K562 (cell line): ENCODE data around the gene CPNE2. TPM values are rescaled to one million over a fixed set of nuclear protein-coding genes. Genes with fewer than 3 reads are reported as not detected.

Experiments used
- ATAC-seq: fragments of 200-7000 bp; cut with Tn5 transposase; 3 replicates; pipeline ENCODE4 v1.9.1; 2020; ENCODE audit warnings: moderate library complexity
- BruUV-seq: library from RNA; stranded (reverse); fragments of 400-500 nt; replicated peaks from 2 replicates; lab custom pipeline; 2021; lab: Mats Ljungman, UMichigan
- CTCF ChIA-PET: fragments of 300-600 bp; formaldehyde crosslinking; extraction: SDS; loops from one replicate; lab custom pipeline; 2021; ENCODE audit warnings: low intra/inter-chr PET ratio; lab: Yijun Ruan, JAX
- POLR2A ChIA-PET: fragments of 300-600, 350-650 bp; sonication (Branson Sonifier 250); formaldehyde crosslinking; extraction: SDS; loops from one replicate; lab custom pipeline; 2021; ENCODE audit warnings: antibody characterized with exemption, inconsistent platforms; lab: Yijun Ruan, JAX
- DNase-seq, 4 experiments: peaks; one replicate each; pipeline versions ENCODE4 v3.0.0 to v3.0.0-alpha.2; 2011 to 2018; ENCODE audit warnings: low spot score in 3 of 4, mixed read lengths in 3 of 4; ENCODE audit errors: extremely low read depth in 1 of 4
- FAIRE-seq: peaks from 2 replicates; lab custom pipeline; 2011; peaks lifted over from hg19 to GRCh38; lab: Jason Lieb, UNC
- H2AFZ ChIP-seq: 2 replicates; pipeline ENCODE4 v1.6.0; 2011; ENCODE audit warnings: low read depth, low read length, control low read depth, inconsistent platforms
- H3K27ac ChIP-seq: fragments of 200-600 bp; 3 replicates; pipeline ENCODE4 v1.8.0; 2011; ENCODE audit warnings: low read depth, mild to moderate bottlenecking, control low read depth, inconsistent platforms, low read length, moderate library complexity, mixed read lengths; ENCODE audit errors: extremely low read depth
- H3K27me3 ChIP-seq, 2 experiments: fragments of 300-600 bp in 1 of 2; 2 replicates in 1 of 2; 3 replicates in 1 of 2; pipeline versions ENCODE4 v1.6.0 to v1.8.0; 2011; ENCODE audit warnings: inconsistent platforms in 2 of 2, low read length in 2 of 2, mild to moderate bottlenecking in 1 of 2, mixed read lengths in 1 of 2, moderate library complexity in 1 of 2; ENCODE audit not compliant: control insufficient read depth in 2 of 2, insufficient read depth in 2 of 2
- H3K36me3 ChIP-seq: fragments of 300-600 bp; 3 replicates; pipeline ENCODE4 v1.8.0; 2011; ENCODE audit warnings: mild to moderate bottlenecking, low read length, inconsistent platforms; ENCODE audit not compliant: control insufficient read depth, insufficient read depth
- H3K4me1 ChIP-seq, 2 experiments: fragments of 200-600 bp in 1 of 2; replicated peaks in 1 of 2; 2 replicates in 1 of 2; 3 replicates in 1 of 2; pipeline versions ENCODE4 v1.5.1 to v1.8.0; 2011; ENCODE audit warnings: inconsistent platforms in 2 of 2, low read length in 2 of 2, mild to moderate bottlenecking in 1 of 2, mixed read lengths in 1 of 2, moderate library complexity in 1 of 2; ENCODE audit not compliant: control insufficient read depth in 2 of 2, insufficient read depth in 2 of 2
- H3K4me2 ChIP-seq: 2 replicates; pipeline ENCODE4 v1.6.1; 2011; ENCODE audit warnings: low read length, control low read depth, inconsistent platforms, mixed read lengths; ENCODE audit not compliant: insufficient read depth
- H3K4me3 ChIP-seq: fragments of 200-600 bp; sonication (generic), shearing (Covaris generic); 2 replicates; pipeline ENCODE4 v1.5.1; 2016; ENCODE audit warnings: control low read depth, inconsistent platforms
- H3K79me2 ChIP-seq: fragments of 200-600 bp; 3 replicates; pipeline ENCODE4 v1.8.0; 2011; ENCODE audit warnings: low read length, inconsistent platforms; ENCODE audit not compliant: control insufficient read depth, insufficient read depth
- H3K9ac ChIP-seq, 2 experiments: 2 replicates each; pipeline versions ENCODE4 v1.6.0 to v1.6.1; 2011; ENCODE audit warnings: low read depth in 2 of 2, low read length in 2 of 2, control low read depth in 1 of 2, inconsistent platforms in 1 of 2, mild to moderate bottlenecking in 1 of 2, mixed read lengths in 1 of 2; ENCODE audit not compliant: insufficient read depth in 1 of 2
- H3K9me1 ChIP-seq: one replicate; pipeline ENCODE4 v1.6.0; 2011; ENCODE audit warnings: inconsistent platforms, mild to moderate bottlenecking, low read length, moderate library complexity; ENCODE audit not compliant: control insufficient read depth, insufficient read depth
- H3K9me3 ChIP-seq: replicated peaks from 2 replicates; pipeline ENCODE4 v1.5.1; 2011; ENCODE audit warnings: low read depth, low read length, inconsistent platforms; ENCODE audit not compliant: control insufficient read depth, insufficient read depth
- H4K20me1 ChIP-seq: replicated peaks from 2 replicates; pipeline ENCODE4 v1.6.1; 2011; ENCODE audit warnings: low read length, inconsistent platforms, mixed read lengths; ENCODE audit not compliant: control insufficient read depth, insufficient read depth
- ESRRA ChIP-seq: fragments of 450-650 bp; IDR thresholded peaks from 2 replicates; pipeline ENCODE4 v1.6.1; 2014; ENCODE audit warnings: low read depth, mild to moderate bottlenecking, moderate library complexity, borderline replicate concordance
- GABPB1 ChIP-seq: sonication (generic); formaldehyde crosslinking; IDR thresholded peaks from 2 replicates; pipeline ENCODE4 v1.8.0; 2022; ENCODE audit warnings: mild to moderate bottlenecking, missing genetic modification reagents
- HSF4 ChIP-seq: fragments of 250-450 bp; sonication (Bioruptor Pico); IDR thresholded peaks from 2 replicates; pipeline ENCODE4 v2.1.2; 2022; ENCODE audit warnings: mild to moderate bottlenecking, moderate library complexity, borderline replicate concordance
- LCOR ChIP-seq: sonication (generic); formaldehyde crosslinking; IDR thresholded peaks from 2 replicates; pipeline ENCODE4 v1.8.0; 2022; ENCODE audit warnings: mild to moderate bottlenecking, missing genetic modification reagents
- MTA3 ChIP-seq: fragments of 450-650 bp; formaldehyde crosslinking; IDR thresholded peaks from 2 replicates; pipeline ENCODE4 v1.6.1; 2017; ENCODE audit warnings: mild to moderate bottlenecking, borderline replicate concordance
- PML ChIP-seq: IDR thresholded peaks from 2 replicates; pipeline ENCODE4 v1.6.1; 2012; ENCODE audit warnings: low read length, inconsistent platforms
- TCF7L2 ChIP-seq: fragments of 150-350 bp; IDR thresholded peaks from 2 replicates; pipeline ENCODE4 v1.6.1; 2016; ENCODE audit warnings: low read depth, mild to moderate bottlenecking, low read length, moderate library complexity
- ZFP30 ChIP-seq: fragments of 250-450 bp; sonication (Bioruptor Pico); IDR thresholded peaks from 2 replicates; pipeline ENCODE4 v1.8.0; 2022; ENCODE audit warnings: moderate library complexity, mild to moderate bottlenecking, inconsistent platforms, borderline replicate concordance
- ZNF134 ChIP-seq: fragments of 250-450 bp; sonication (Bioruptor Pico); conservative IDR thresholded peaks from 2 replicates; pipeline ENCODE4 v1.4.0; 2020
- ZNF507 ChIP-seq: conservative IDR thresholded peaks from 2 replicates; pipeline ENCODE4 v1.6.1; 2017; ENCODE audit warnings: missing genetic modification characterization, missing compliant biosample characterization
- WGBS: fragments of 100-300 bp; shearing (Covaris generic); methylation state at CpG from one replicate; pipeline ENCODE4 v1.1.6; 2016; ENCODE audit warnings: low coverage, mixed read lengths; ENCODE audit not compliant: insufficient coverage; ENCODE audit errors: missing lambda C conversion rate; 5-methylcytosine and 5-hydroxymethylcytosine counted together
- in situ Hi-C: fragments of 300-500 bp; cut with MboI; formaldehyde crosslinking; loops from 4 replicates; pipeline ENCODE4 v1.15.0; 2018; ENCODE audit warnings: inconsistent platforms, mixed read lengths
- intact Hi-C: fragments of 100-400 bp; cut with micrococcal nuclease; formaldehyde crosslinking; loops from 2 replicates; pipeline ENCODE4 v1.14.2; 2022
- polyA plus RNA-seq, 8 experiments: library from polyadenylated mRNA; depleted of rRNA in 4 of 8; stranded (reverse) in 5 of 8; unstranded in 3 of 8; fragments of >200 nt; fragmentation: Nextera tagmentation in 2 of 8; fragmentation: Illumina TruSeq in 1 of 8; extraction: Ambion mirVana in 2 of 8; extraction: Trizol in 1 of 8; gene quantifications; 2 replicates each; pipeline versions ENCODE4 v1.2.1 to v1.2.3, GENCODE V29; 2011 to 2014; ENCODE audit warnings: inconsistent platforms in 1 of 8, missing spikeins in 1 of 8
- total RNA-seq, 7 experiments: library from RNA; depleted of rRNA in 6 of 7; stranded (reverse); fragments of >200 nt in 6 of 7; fragmentation: Illumina TruSeq in 2 of 7; extraction: Trizol in 2 of 7; gene quantifications; 2 replicates each; pipeline versions ENCODE4 v1.2.1 to v1.2.3, GENCODE V29; 2011 to 2021; ENCODE audit warnings: low replicate concordance in 1 of 7
- TF ChIP-seq, protein P1 (sequence below): fragments of 450-650 bp; formaldehyde crosslinking; IDR thresholded peaks from 2 replicates; pipeline ENCODE4 v1.4.0; 2020; ENCODE audit warnings: mild to moderate bottlenecking, mixed read lengths
- TF ChIP-seq, protein P2 (sequence below): fragments of 450-650 bp; IDR thresholded peaks from 2 replicates; pipeline ENCODE4 v1.7.0; 2016; ENCODE audit warnings: borderline replicate concordance
- TF ChIP-seq, protein P3 (sequence below): fragments of 450-650 bp; IDR thresholded peaks from 2 replicates; pipeline ENCODE4 v1.6.1; 2016; ENCODE audit warnings: borderline replicate concordance
- TF ChIP-seq, protein P4 (sequence below), 2 experiments: IDR thresholded peaks; 2 replicates each; pipeline ENCODE4 v1.6.1; 2011; ENCODE audit warnings: borderline replicate concordance in 1 of 2, control low read depth in 1 of 2, low read depth in 1 of 2, low read length in 1 of 2, mild to moderate bottlenecking in 1 of 2, mixed read lengths in 1 of 2, moderate library complexity in 1 of 2; ENCODE audit not compliant: insufficient read depth in 1 of 2, insufficient read length in 1 of 2, poor library complexity in 1 of 2, severe bottlenecking in 1 of 2; ENCODE audit errors: extremely low read depth in 1 of 2
- TF ChIP-seq, protein P5 (sequence below): fragments of 450-650 bp; IDR thresholded peaks from 2 replicates; pipeline ENCODE4 v1.6.1; 2016; ENCODE audit warnings: low read depth, mild to moderate bottlenecking, moderate library complexity

The CPNE2 gene
- total and polyA plus RNA-seq, 9 of the 15 experiments (the other 6 are each of a cell fraction or from before 2014, with no cell fraction given) = 3.0 to 13.9 (median 8.6) TPM

DNA sequence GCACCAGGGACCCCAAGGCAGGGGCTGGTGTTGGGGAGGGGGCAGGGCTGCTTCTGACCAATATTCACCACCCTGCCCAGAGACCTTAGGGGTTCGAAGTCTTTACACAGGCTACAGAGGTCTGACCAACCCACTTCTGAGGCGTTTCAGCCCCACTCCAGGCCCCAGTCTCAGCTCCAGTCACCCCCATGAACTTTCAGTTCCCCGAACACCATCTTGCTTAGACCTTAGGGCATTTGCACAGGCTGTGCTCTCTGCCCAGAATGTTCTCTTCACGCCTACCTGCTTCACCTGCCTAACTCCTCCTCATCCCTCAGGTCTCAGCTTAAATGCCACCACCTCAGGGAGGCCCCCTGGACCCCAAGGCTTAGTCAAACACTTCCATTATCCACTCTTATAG is 25.8 kb upstream of the CPNE2 start:
- no peaks in the 10 kb centered on the region for H3K79me2 ChIP-seq
- H3K9ac ChIP-seq = 0 out of 4 replicates have a peak overlapping the region, but pooled peaks of 1 of the 2 experiments have one; percentile 21
- H3K4me3 ChIP-seq = no peak overlapping the region
- no peak overlapping the region for H3K27ac ChIP-seq
- intact Hi-C loops = no loop called here
- BruUV-seq = no TSS peak
- H4K20me1 ChIP-seq = no peaks in the 10 kb centered on the region
- no peak for TF ChIP-seq TCF7L2
- TF ChIP-seq, protein P1, sequence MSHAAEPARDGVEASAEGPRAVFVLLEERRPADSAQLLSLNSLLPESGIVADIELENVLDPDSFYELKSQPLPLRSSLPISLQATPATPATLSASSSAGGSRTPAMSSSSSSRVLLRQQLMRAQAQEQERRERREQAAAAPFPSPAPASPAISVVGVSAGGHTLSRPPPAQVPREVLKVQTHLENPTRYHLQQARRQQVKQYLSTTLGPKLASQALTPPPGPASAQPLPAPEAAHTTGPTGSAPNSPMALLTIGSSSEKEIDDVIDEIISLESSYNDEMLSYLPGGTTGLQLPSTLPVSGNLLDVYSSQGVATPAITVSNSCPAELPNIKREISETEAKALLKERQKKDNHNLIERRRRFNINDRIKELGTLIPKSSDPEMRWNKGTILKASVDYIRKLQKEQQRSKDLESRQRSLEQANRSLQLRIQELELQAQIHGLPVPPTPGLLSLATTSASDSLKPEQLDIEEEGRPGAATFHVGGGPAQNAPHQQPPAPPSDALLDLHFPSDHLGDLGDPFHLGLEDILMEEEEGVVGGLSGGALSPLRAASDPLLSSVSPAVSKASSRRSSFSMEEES (CRISPR knock-in tag) = no peak
- TF ChIP-seq, protein P2, sequence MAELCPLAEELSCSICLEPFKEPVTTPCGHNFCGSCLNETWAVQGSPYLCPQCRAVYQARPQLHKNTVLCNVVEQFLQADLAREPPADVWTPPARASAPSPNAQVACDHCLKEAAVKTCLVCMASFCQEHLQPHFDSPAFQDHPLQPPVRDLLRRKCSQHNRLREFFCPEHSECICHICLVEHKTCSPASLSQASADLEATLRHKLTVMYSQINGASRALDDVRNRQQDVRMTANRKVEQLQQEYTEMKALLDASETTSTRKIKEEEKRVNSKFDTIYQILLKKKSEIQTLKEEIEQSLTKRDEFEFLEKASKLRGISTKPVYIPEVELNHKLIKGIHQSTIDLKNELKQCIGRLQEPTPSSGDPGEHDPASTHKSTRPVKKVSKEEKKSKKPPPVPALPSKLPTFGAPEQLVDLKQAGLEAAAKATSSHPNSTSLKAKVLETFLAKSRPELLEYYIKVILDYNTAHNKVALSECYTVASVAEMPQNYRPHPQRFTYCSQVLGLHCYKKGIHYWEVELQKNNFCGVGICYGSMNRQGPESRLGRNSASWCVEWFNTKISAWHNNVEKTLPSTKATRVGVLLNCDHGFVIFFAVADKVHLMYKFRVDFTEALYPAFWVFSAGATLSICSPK = no peak
- no peak for TF ChIP-seq ZFP30 (CRISPR knock-in tag)
- TF ChIP-seq, protein P3, sequence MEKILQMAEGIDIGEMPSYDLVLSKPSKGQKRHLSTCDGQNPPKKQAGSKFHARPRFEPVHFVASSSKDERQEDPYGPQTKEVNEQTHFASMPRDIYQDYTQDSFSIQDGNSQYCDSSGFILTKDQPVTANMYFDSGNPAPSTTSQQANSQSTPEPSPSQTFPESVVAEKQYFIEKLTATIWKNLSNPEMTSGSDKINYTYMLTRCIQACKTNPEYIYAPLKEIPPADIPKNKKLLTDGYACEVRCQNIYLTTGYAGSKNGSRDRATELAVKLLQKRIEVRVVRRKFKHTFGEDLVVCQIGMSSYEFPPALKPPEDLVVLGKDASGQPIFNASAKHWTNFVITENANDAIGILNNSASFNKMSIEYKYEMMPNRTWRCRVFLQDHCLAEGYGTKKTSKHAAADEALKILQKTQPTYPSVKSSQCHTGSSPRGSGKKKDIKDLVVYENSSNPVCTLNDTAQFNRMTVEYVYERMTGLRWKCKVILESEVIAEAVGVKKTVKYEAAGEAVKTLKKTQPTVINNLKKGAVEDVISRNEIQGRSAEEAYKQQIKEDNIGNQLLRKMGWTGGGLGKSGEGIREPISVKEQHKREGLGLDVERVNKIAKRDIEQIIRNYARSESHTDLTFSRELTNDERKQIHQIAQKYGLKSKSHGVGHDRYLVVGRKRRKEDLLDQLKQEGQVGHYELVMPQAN = no peak
- no peak for TF ChIP-seq PML
- TF ChIP-seq ZNF507 (tag) = no peak
- no peak for TF ChIP-seq ZNF134 (CRISPR knock-in tag)
- TF ChIP-seq, protein P4, sequence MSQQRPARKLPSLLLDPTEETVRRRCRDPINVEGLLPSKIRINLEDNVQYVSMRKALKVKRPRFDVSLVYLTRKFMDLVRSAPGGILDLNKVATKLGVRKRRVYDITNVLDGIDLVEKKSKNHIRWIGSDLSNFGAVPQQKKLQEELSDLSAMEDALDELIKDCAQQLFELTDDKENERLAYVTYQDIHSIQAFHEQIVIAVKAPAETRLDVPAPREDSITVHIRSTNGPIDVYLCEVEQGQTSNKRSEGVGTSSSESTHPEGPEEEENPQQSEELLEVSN (IDR thresholded peaks at IDR 0.05; ENCODE audit: borderline replicate concordance in 1 of 2, extremely low read depth in 1 of 2, insufficient read depth in 1 of 2, insufficient read length in 1 of 2, low read depth in 1 of 2, low read length in 1 of 2, poor library complexity in 1 of 2, severe bottlenecking in 1 of 2) = no peak
- no peak for TF ChIP-seq HSF4 (CRISPR knock-in tag)
- TF ChIP-seq LCOR (CRISPR knock-in tag) = no peak
- no peak for TF ChIP-seq ESRRA
- TF ChIP-seq GABPB1 = no peak
- no peak for TF ChIP-seq MTA3
- TF ChIP-seq, protein P5, sequence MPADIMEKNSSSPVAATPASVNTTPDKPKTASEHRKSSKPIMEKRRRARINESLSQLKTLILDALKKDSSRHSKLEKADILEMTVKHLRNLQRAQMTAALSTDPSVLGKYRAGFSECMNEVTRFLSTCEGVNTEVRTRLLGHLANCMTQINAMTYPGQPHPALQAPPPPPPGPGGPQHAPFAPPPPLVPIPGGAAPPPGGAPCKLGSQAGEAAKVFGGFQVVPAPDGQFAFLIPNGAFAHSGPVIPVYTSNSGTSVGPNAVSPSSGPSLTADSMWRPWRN = no peak
- H3K9me3 ChIP-seq = no peaks in the 10 kb centered on the region
- H3K36me3 ChIP-seq = no peaks in the 10 kb centered on the region
- no peak for FAIRE-seq
- no peak overlapping the region for H3K4me2 ChIP-seq
- H3K27me3 ChIP-seq = no peaks in the 10 kb centered on the region
- no peak for ATAC-seq
- ChIA-PET CTCF (no interaction called here), POLR2A (interaction anchor here (0.8 kb wide), 1 partner anchor 11 kb away, joined by 3 read pairs; no protein-coding TSS in a partner anchor)
- in situ Hi-C loops = no loop called here
- DNase-seq = no peak
- peaks cover 6% of the 10 kb centered on the region for H3K9me1 ChIP-seq
- H2AFZ ChIP-seq = no peak overlapping the region
- peaks cover 15 to 23% of the 10 kb centered on the region in 2 experiments for H3K4me1 ChIP-seq
- WGBS = 27% methylated on average over 4 of the region's 4 CpGs
